Activated CD8-positive, alpha-beta T cell treated with anti-CD3 and anti-CD28 coated beads for 36 hours (primary cell): ENCODE results near the gene CAMTA1. TPM values are rescaled to one million over a fixed set of nuclear protein-coding genes. Genes with fewer than 3 reads are reported as not detected.
"Not testable (repeated sequence)": the region's sequence is repeated elsewhere in the genome, so short reads cannot be mapped to it uniquely, and the experiment has no call there.

ENCODE experiments used
- ATAC-seq: fragments of 200-7000 bp; cut with Tn5 transposase; one replicate; pipeline ENCODE4 v1.10.0; 2021; ENCODE audit warnings: mild to moderate bottlenecking, moderate library complexity
- CTCF ChIA-PET: fragments of 350-600 bp; sonication (Branson Sonifier 250); formaldehyde crosslinking; loops from one replicate; lab custom pipeline; 2021; ENCODE audit warnings: antibody characterized with exemption; lab: Charles Lee
- POLR2A ChIA-PET: fragments of 350-600 bp; sonication (Branson Sonifier 250); formaldehyde crosslinking; loops from one replicate; lab custom pipeline; 2021; ENCODE audit warnings: antibody characterized with exemption; lab: Charles Lee
- DNase-seq: peaks from one replicate; pipeline ENCODE4 v3.0.0-alpha.2; 2020
- H3K27ac Mint-ChIP-seq: one replicate; pipeline ENCODE4 v1.8.0; 2021; ENCODE audit warnings: mild to moderate bottlenecking, mixed read lengths
- H3K27me3 Mint-ChIP-seq: one replicate; pipeline ENCODE4 v1.8.0; 2021; ENCODE audit warnings: mixed read lengths
- H3K36me3 Mint-ChIP-seq: one replicate; pipeline ENCODE4 v1.8.0; 2021; ENCODE audit warnings: low read depth, mixed read lengths
- H3K4me1 Mint-ChIP-seq: one replicate; pipeline ENCODE4 v1.8.0; 2021; ENCODE audit warnings: low read depth, mixed read lengths
- H3K4me3 Mint-ChIP-seq: one replicate; pipeline ENCODE4 v1.8.0; 2021; ENCODE audit warnings: mild to moderate bottlenecking, moderate library complexity, mixed read lengths
- H3K9me3 Mint-ChIP-seq: one replicate; pipeline ENCODE4 v1.8.0; 2021; ENCODE audit warnings: mixed read lengths
- intact Hi-C: fragments of 100-400 bp; cut with micrococcal nuclease; formaldehyde crosslinking; loops from one replicate; pipeline ENCODE4 v1.10.0; 2022
- total RNA-seq, 2 experiments: library from RNA; stranded (reverse); gene quantifications; one replicate each; pipeline ENCODE4 v1.2.3, GENCODE V29; 2021
- TF ChIP-seq, protein P1 (sequence below): fragments of 200-600 bp; IDR thresholded peaks from one replicate; pipeline ENCODE4 v1.8.0; 2022; ENCODE audit warnings: antibody characterized with exemption, mild to moderate bottlenecking

CAMTA1 gene
- total RNA-seq, 2 experiments from 2014 or later, result 67.7 to 70.9 TPM

DNA sequence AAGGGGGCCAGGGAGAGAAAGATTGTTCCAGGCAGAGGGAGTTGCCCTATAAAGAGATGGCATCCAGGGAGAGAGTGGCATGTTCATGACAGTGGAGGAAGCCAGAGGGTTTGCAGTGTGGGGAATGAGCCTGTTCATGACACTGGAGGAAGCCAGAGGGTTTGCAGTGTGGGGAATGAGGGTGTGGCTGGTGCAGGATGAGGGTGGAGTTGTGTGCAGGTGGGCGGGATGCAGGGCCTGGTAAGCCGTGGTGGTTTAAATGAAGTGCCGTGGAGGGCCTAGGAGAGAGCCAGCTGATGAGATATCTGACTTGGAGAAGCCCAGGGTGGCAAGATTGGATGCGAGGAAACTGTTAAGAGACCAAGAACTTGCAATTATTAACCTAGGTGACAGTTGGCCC is 131.8 kb downstream of the CAMTA1 start:
- POLR2A ChIA-PET, result no interaction called here

DNA sequence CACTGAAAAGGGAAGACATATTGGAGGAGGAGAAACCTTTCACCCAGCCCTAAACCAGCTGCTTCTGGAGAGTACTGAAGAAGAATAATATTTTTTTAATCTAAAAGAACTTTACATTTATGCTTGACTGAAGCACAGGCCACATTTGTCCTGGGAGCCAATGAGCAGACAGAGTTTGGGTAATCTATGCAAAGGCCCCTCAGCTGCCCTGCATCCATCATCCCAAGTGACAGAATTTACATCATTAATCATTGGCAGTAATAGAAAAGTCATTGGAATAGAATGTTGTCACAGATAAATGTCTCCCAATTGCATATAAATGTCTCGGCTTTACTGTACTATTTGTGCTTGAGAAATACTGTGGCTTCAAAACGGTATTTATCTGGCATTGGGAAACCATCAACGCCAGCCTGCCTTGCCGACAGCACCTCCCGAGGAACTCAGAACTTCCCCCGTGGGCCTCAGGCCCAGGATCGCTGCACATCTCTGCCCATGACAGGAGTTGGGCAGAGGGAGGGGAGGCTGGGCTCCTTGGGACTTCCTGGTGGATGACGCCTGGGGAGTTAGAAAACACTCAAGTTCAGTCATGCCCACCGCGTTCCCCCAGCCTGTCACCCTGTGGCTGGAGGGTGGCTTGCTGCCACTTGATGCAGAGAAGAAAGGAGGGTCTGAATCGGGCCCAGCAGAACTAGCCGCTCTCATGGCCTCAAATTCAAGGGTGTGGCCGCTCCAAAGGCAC is 133.1 kb downstream of the CAMTA1 start:
- ATAC-seq, result no peak
- ChIA-PET CTCF (interaction anchor here (1.0 kb wide), 1 partner anchor 199 kb away, joined by 3 read pairs; no protein-coding TSS in a partner anchor), POLR2A (no interaction called here)
- Mint-ChIP-seq H3K4me3 (no peak overlapping the region), H3K27ac (no peak overlapping the region), H3K4me1 (no peaks in the 10 kb centered on the region), H3K27me3 (peaks cover 22% of the 10 kb centered on the region), H3K9me3 (peaks cover 8% of the 10 kb centered on the region), H3K36me3 (no peaks in the 10 kb centered on the region)
- intact Hi-C loops, result no loop called here
- TF ChIP-seq, protein P1, sequence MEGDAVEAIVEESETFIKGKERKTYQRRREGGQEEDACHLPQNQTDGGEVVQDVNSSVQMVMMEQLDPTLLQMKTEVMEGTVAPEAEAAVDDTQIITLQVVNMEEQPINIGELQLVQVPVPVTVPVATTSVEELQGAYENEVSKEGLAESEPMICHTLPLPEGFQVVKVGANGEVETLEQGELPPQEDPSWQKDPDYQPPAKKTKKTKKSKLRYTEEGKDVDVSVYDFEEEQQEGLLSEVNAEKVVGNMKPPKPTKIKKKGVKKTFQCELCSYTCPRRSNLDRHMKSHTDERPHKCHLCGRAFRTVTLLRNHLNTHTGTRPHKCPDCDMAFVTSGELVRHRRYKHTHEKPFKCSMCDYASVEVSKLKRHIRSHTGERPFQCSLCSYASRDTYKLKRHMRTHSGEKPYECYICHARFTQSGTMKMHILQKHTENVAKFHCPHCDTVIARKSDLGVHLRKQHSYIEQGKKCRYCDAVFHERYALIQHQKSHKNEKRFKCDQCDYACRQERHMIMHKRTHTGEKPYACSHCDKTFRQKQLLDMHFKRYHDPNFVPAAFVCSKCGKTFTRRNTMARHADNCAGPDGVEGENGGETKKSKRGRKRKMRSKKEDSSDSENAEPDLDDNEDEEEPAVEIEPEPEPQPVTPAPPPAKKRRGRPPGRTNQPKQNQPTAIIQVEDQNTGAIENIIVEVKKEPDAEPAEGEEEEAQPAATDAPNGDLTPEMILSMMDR, result no peak
- no peak for DNase-seq

More for the DNA sequence above, 131.8 kb downstream of the CAMTA1 start:
- intact Hi-C loops, result no loop called here
- H3K27me3 Mint-ChIP-seq, result peaks cover 22% of the 10 kb centered on the region
- H3K9me3 Mint-ChIP-seq, result peaks cover 6% of the 10 kb centered on the region
- CTCF ChIA-PET, result interaction anchor here (1.0 kb wide), 1 partner anchor 198 kb away, joined by 3 read pairs; no protein-coding TSS in a partner anchor
- no peak overlapping the region for H3K27ac Mint-ChIP-seq
- DNase-seq, result no peak
- no peak for ATAC-seq
- no peak overlapping the region for H3K4me3 Mint-ChIP-seq
- H3K4me1 Mint-ChIP-seq, result no peaks in the 10 kb centered on the region
- no peaks in the 10 kb centered on the region for H3K36me3 Mint-ChIP-seq
- TF ChIP-seq, protein P1, result no peak

DNA sequence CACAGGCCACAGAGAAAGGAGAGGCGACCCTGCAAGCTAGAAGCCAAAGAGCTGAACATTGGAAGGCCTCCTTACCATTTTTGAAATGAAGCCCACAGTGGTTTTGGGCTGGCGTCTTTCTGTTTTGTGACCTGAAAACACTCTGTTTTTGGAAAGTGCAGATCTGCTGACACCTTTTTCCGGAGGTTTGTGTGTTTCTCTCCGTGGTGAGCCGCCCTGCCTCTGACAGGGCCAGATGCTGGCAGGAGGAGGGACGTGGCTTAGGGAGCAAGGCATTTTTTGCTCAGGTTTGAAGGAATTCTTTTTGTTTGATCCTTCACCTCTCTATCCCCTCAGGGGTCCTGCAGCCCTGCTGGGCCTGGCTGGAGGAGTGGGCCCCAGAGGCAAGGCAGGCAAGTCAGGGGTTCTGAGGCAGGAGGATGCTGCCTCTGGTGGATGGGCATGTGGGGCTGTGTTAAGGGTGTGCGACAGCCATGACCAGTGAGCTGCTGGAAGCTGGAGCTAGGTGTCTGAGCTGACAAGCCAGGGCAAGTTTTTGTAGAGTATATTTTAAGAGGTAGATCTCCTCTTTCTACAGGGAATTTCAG is 133.8 kb downstream of the CAMTA1 start:
- ChIA-PET CTCF (no interaction called here), POLR2A (no interaction called here)
- Mint-ChIP-seq H3K27me3 (peaks cover 18% of the 10 kb centered on the region), H3K9me3 (peaks cover 6% of the 10 kb centered on the region), H3K4me3 (no peak overlapping the region), H3K27ac (no peak overlapping the region), H3K4me1 (no peaks in the 10 kb centered on the region), H3K36me3 (no peaks in the 10 kb centered on the region)
- ATAC-seq (no peak), DNase-seq (no peak)
- intact Hi-C loops, result no loop called here
- TF ChIP-seq, protein P1, result no peak

DNA sequence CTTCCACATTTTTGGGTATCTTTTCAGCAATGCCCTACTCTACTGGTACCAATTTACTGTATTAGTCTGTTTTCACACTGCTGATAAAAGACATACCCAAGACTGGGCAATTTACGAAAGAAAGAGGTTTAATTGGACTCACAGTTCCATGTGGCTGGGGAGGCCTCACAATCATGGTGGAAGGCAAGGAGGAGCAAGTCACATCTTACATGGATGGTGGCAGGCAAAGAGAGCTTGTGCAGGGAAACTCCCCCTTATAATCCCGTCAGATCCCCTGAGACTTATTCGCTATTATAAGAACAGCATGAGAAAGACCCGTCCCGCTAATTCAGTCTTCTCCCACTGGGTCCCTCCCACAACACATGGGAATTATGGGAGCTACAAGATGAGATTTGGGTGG is 136.3 kb downstream of the CAMTA1 start:
- DNase-seq, H3K4me1 Mint-ChIP-seq, intact Hi-C loops, H3K4me3 Mint-ChIP-seq, H3K27me3 Mint-ChIP-seq, ATAC-seq, H3K9me3 Mint-ChIP-seq, POLR2A ChIA-PET, H3K27ac Mint-ChIP-seq, H3K36me3 Mint-ChIP-seq: not testable (repeated sequence)
- CTCF ChIA-PET, result interaction anchor here (1.4 kb wide), 1 partner anchor 32 kb away, joined by 4 read pairs; no protein-coding TSS in a partner anchor

DNA sequence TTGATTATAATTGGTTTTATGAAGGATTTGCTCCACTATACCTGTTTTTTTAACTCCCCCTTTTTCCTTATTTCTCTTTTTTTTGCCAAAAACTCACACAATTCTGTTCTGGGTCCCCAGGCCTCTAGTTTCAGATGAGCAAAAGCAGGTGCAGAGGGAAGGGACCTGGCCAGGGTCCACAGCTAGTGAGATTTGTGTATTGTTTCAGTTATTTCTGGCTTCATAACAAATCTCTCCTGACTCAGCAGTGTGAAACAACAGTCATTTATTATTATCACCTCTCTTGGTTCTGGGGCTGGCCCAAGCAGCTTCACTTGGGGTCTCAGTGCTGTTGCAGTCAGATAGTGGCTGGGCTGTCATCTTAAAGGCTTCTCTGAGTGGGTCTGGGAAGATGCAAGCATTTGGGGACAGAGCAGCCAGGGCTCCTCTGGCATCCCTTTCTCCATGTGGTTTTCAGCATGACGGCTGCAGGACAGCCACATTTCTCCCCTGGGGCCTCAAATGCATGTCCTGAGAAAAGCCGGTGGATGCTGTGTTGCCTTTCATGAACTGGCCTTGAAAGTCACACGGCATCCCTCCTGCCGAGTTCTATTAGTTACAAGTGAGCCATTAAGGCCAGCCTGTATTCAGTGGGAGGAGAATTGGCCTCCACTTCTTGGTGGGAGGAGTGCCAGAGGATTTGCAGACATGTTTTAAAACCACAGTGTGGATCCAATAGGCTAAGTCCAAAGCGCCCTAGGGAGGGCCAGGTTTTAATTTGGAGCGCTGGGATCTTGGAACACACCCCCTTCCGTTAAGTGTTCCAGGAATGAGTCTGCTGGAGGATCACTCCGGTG is 137.1 kb downstream of the CAMTA1 start:
- intact Hi-C loops, result no loop called here
- Mint-ChIP-seq H3K36me3 (no peaks in the 10 kb centered on the region), H3K4me1 (no peaks in the 10 kb centered on the region), H3K27ac (no peak overlapping the region), H3K4me3 (no peak overlapping the region), H3K27me3 (no peaks in the 10 kb centered on the region), H3K9me3 (peaks cover 6% of the 10 kb centered on the region)
- no peak for ATAC-seq
- ChIA-PET CTCF (no interaction called here), POLR2A (no interaction called here)
- DNase-seq, result no peak
- TF ChIP-seq, protein P1, result no peak
